ENCODE measurements around the gene KDELR3.

KDELR3 gene

GRCh38 chr22:38428714-38429113, 39.2 kb upstream of the KDELR3 start:
- Histone ChIP-seq H3K9ac (ENCODE audit: low read depth, low read length) (no peak overlapping the region), H3K27me3 (ENCODE audit: control insufficient read depth, insufficient read depth, low read length) (no peaks in the 10 kb centered on the region), H3K9me3 (ENCODE audit: control insufficient read depth, insufficient read depth, low read length) (no peaks in the 10 kb centered on the region), H3K36me3 (ENCODE audit: control insufficient read depth, insufficient read depth, low read length) (peaks cover 3% of the 10 kb centered on the region), H3K4me3 (ENCODE audit: low read depth, low read length) (no peak overlapping the region), H3K4me1 (ENCODE audit: control insufficient read depth, insufficient read depth, low read length) (peaks cover 9% of the 10 kb centered on the region)

- Histone ChIP-seq H3K36me3 (ENCODE audit: control insufficient read depth, insufficient read depth, low read length) (peaks cover 3% of the 10 kb centered on the region), H3K4me1 (ENCODE audit: control insufficient read depth, insufficient read depth, low read length) (peaks cover 3% of the 10 kb centered on the region), H3K27me3 (ENCODE audit: control insufficient read depth, insufficient read depth, low read length) (no peaks in the 10 kb centered on the region), H3K9me3 (ENCODE audit: control insufficient read depth, insufficient read depth, low read length) (no peaks in the 10 kb centered on the region), H3K9ac (ENCODE audit: low read depth, low read length) (no peak overlapping the region), H3K4me3 (ENCODE audit: low read depth, low read length) (no peak overlapping the region)
Observed at GRCh38 chr22:38429499-38430068, 38.3 kb upstream of the KDELR3 start.

- Histone ChIP-seq H3K27me3 (ENCODE audit: control insufficient read depth, insufficient read depth, low read length) (no peaks in the 10 kb centered on the region), H3K36me3 (ENCODE audit: control insufficient read depth, insufficient read depth, low read length) (no peaks in the 10 kb centered on the region), H3K9me3 (ENCODE audit: control insufficient read depth, insufficient read depth, low read length) (no peaks in the 10 kb centered on the region)
Observed at GRCh38 chr22:38431266-38432010, 36.5 kb upstream of the KDELR3 start.

GRCh38 chr22:38432264-38432663, 35.6 kb upstream of the KDELR3 start:
- Histone ChIP-seq H3K9me3 (ENCODE audit: control insufficient read depth, insufficient read depth, low read length) (no peaks in the 10 kb centered on the region), H3K4me3 (ENCODE audit: low read depth, low read length) (no peak overlapping the region), H3K9ac (ENCODE audit: low read depth, low read length) (no peak overlapping the region), H3K4me1 (ENCODE audit: control insufficient read depth, insufficient read depth, low read length) (peaks cover 3% of the 10 kb centered on the region), H3K36me3 (ENCODE audit: control insufficient read depth, insufficient read depth, low read length) (no peaks in the 10 kb centered on the region), H3K27me3 (ENCODE audit: control insufficient read depth, insufficient read depth, low read length) (no peaks in the 10 kb centered on the region)

More at GRCh38 chr22:38431266-38432010, 36.5 kb upstream of the KDELR3 start:
- H3K4me1 ChIP-seq (ENCODE audit: control insufficient read depth, insufficient read depth, low read length) = peaks cover 3% of the 10 kb centered on the region
- no peak overlapping the region for H3K9ac ChIP-seq (ENCODE audit: low read depth, low read length)
- no peak overlapping the region for H3K4me3 ChIP-seq (ENCODE audit: low read depth, low read length)

- Histone ChIP-seq H3K9me3 (ENCODE audit: control insufficient read depth, insufficient read depth, low read length) (no peaks in the 10 kb centered on the region), H3K27me3 (ENCODE audit: control insufficient read depth, insufficient read depth, low read length) (no peaks in the 10 kb centered on the region), H3K36me3 (ENCODE audit: control insufficient read depth, insufficient read depth, low read length) (no peaks in the 10 kb centered on the region), H3K4me3 (ENCODE audit: low read depth, low read length) (no peak overlapping the region), H3K9ac (ENCODE audit: low read depth, low read length) (no peak overlapping the region), H3K4me1 (ENCODE audit: control insufficient read depth, insufficient read depth, low read length) (peaks cover 3% of the 10 kb centered on the region)
Observed at GRCh38 chr22:38433871-38434270, 34.0 kb upstream of the KDELR3 start.

- no peaks in the 10 kb centered on the region for H3K27me3 ChIP-seq (ENCODE audit: control insufficient read depth, insufficient read depth, low read length)
- no peak overlapping the region for H3K9ac ChIP-seq (ENCODE audit: low read depth, low read length)
- no peak overlapping the region for H3K4me3 ChIP-seq (ENCODE audit: low read depth, low read length)
- peaks cover 3% of the 10 kb centered on the region for H3K4me1 ChIP-seq (ENCODE audit: control insufficient read depth, insufficient read depth, low read length)
- H3K36me3 ChIP-seq (ENCODE audit: control insufficient read depth, insufficient read depth, low read length) = no peaks in the 10 kb centered on the region
- H3K9me3 ChIP-seq (ENCODE audit: control insufficient read depth, insufficient read depth, low read length) = no peaks in the 10 kb centered on the region
Observed at GRCh38 chr22:38435010-38435409, 32.9 kb upstream of the KDELR3 start.

- no peak overlapping the region for H3K9ac ChIP-seq (ENCODE audit: low read depth, low read length)
- H3K36me3 ChIP-seq (ENCODE audit: control insufficient read depth, insufficient read depth, low read length) = no peaks in the 10 kb centered on the region
- peaks cover 3% of the 10 kb centered on the region for H3K4me1 ChIP-seq (ENCODE audit: control insufficient read depth, insufficient read depth, low read length)
- no peak overlapping the region for H3K4me3 ChIP-seq (ENCODE audit: low read depth, low read length)
- H3K27me3 ChIP-seq (ENCODE audit: control insufficient read depth, insufficient read depth, low read length) = no peaks in the 10 kb centered on the region
- no peaks in the 10 kb centered on the region for H3K9me3 ChIP-seq (ENCODE audit: control insufficient read depth, insufficient read depth, low read length)
Observed at GRCh38 chr22:38435965-38436364, 31.9 kb upstream of the KDELR3 start.

GRCh38 chr22:38436629-38437395, 31.1 kb upstream of the KDELR3 start:
- H3K4me1 ChIP-seq (ENCODE audit: control insufficient read depth, insufficient read depth, low read length) = no peaks in the 10 kb centered on the region
- H3K4me3 ChIP-seq (ENCODE audit: low read depth, low read length) = no peak overlapping the region
- no peak overlapping the region for H3K9ac ChIP-seq (ENCODE audit: low read depth, low read length)
- H3K36me3 ChIP-seq (ENCODE audit: control insufficient read depth, insufficient read depth, low read length) = no peaks in the 10 kb centered on the region
- H3K27me3 ChIP-seq (ENCODE audit: control insufficient read depth, insufficient read depth, low read length) = no peaks in the 10 kb centered on the region
- H3K9me3 ChIP-seq (ENCODE audit: control insufficient read depth, insufficient read depth, low read length) = no peaks in the 10 kb centered on the region

- Histone ChIP-seq H3K27me3 (ENCODE audit: control insufficient read depth, insufficient read depth, low read length) (no peaks in the 10 kb centered on the region), H3K36me3 (ENCODE audit: control insufficient read depth, insufficient read depth, low read length) (no peaks in the 10 kb centered on the region), H3K4me1 (ENCODE audit: control insufficient read depth, insufficient read depth, low read length) (no peaks in the 10 kb centered on the region), H3K9me3 (ENCODE audit: control insufficient read depth, insufficient read depth, low read length) (no peaks in the 10 kb centered on the region), H3K9ac (ENCODE audit: low read depth, low read length) (no peak overlapping the region), H3K4me3 (ENCODE audit: low read depth, low read length) (no peak overlapping the region)
Observed at GRCh38 chr22:38437416-38437815, 30.5 kb upstream of the KDELR3 start.

- Histone ChIP-seq H3K36me3 (ENCODE audit: control insufficient read depth, insufficient read depth, low read length) (no peaks in the 10 kb centered on the region), H3K27me3 (ENCODE audit: control insufficient read depth, insufficient read depth, low read length) (no peaks in the 10 kb centered on the region), H3K9me3 (ENCODE audit: control insufficient read depth, insufficient read depth, low read length) (no peaks in the 10 kb centered on the region), H3K9ac (ENCODE audit: low read depth, low read length) (no peak overlapping the region), H3K4me1 (ENCODE audit: control insufficient read depth, insufficient read depth, low read length) (no peaks in the 10 kb centered on the region), H3K4me3 (ENCODE audit: low read depth, low read length) (no peak overlapping the region)
Observed at GRCh38 chr22:38440747-38441350, 27.0 kb upstream of the KDELR3 start.

- Histone ChIP-seq H3K9ac (ENCODE audit: low read depth, low read length) (no peak overlapping the region), H3K4me3 (ENCODE audit: low read depth, low read length) (no peak overlapping the region), H3K36me3 (ENCODE audit: control insufficient read depth, insufficient read depth, low read length) (no peaks in the 10 kb centered on the region), H3K27me3 (ENCODE audit: control insufficient read depth, insufficient read depth, low read length) (no peaks in the 10 kb centered on the region), H3K9me3 (ENCODE audit: control insufficient read depth, insufficient read depth, low read length) (no peaks in the 10 kb centered on the region), H3K4me1 (ENCODE audit: control insufficient read depth, insufficient read depth, low read length) (no peaks in the 10 kb centered on the region)
Observed at GRCh38 chr22:38441620-38442287, 26.1 kb upstream of the KDELR3 start.
